ENCODE data around the gene APLN.

Gene APLN

GRCh38 chrX:129597905-129598304 is 56.9 kb downstream of the APLN start:
- Histone ChIP-seq H3K9me2 (replicated peaks; ENCODE audit: control insufficient read depth, low read length) (no peaks in the 10 kb centered on the region), H3K79me2 (ENCODE audit: control insufficient read depth, low read length) (no peaks in the 10 kb centered on the region), H3K27ac (ENCODE audit: low read depth, low read length) (no peak overlapping the region), H3K4me2 (ENCODE audit: low read length) (no peak overlapping the region), H3K36me3 (ENCODE audit: control insufficient read depth, low read length) (no peaks in the 10 kb centered on the region), H3K27me3 (ENCODE audit: control insufficient read depth, low read length) (no peaks in the 10 kb centered on the region), H3K4me1 (ENCODE audit: control insufficient read depth, low read length) (peaks cover 12% of the 10 kb centered on the region), H3K9me3 (ENCODE audit: control insufficient read depth, insufficient read depth, low read length) (no peaks in the 10 kb centered on the region), H3F3A (ENCODE audit: control insufficient read depth, insufficient read depth) (no peaks in the 10 kb centered on the region), H4K20me1 (ENCODE audit: control insufficient read depth, insufficient read depth, low read depth, low read length) (no peaks in the 10 kb centered on the region), H3K4me3 (ENCODE audit: low read length) (no peak overlapping the region)
- TF ChIP-seq CTCF (IDR thresholded peaks at IDR 0.05; ENCODE audit: low read depth, low read length, poor library complexity, severe bottlenecking) (no peak), EZH2phosphoT487 (IDR thresholded peaks at IDR 0.05; ENCODE audit: borderline replicate concordance, low read length) (no peak)

- no peaks in the 10 kb centered on the region for H3F3A ChIP-seq (ENCODE audit: control insufficient read depth, insufficient read depth)
- 0 out of 2 replicates have a peak overlapping the region, but pooled peaks have one; percentile 24 for H3K4me2 ChIP-seq (ENCODE audit: low read length)
Observed at GRCh38 chrX:129596077-129596476, 58.7 kb downstream of the APLN start.

More at GRCh38 chrX:129596077-129596476, 58.7 kb downstream of the APLN start:
- H4K20me1 ChIP-seq (ENCODE audit: control insufficient read depth, insufficient read depth, low read depth, low read length), result no peaks in the 10 kb centered on the region
- H3K27ac ChIP-seq (ENCODE audit: low read depth, low read length), result no peak overlapping the region
- H3K4me1 ChIP-seq (ENCODE audit: control insufficient read depth, low read length), result peaks cover 8% of the 10 kb centered on the region
- H3K79me2 ChIP-seq (ENCODE audit: control insufficient read depth, low read length), result no peaks in the 10 kb centered on the region
- no peaks in the 10 kb centered on the region for H3K36me3 ChIP-seq (ENCODE audit: control insufficient read depth, low read length)
- no peaks in the 10 kb centered on the region for H3K9me3 ChIP-seq (ENCODE audit: control insufficient read depth, insufficient read depth, low read length)
- no peaks in the 10 kb centered on the region for H3K27me3 ChIP-seq (ENCODE audit: control insufficient read depth, low read length)
- TF ChIP-seq CTCF (IDR thresholded peaks at IDR 0.05; ENCODE audit: low read depth, low read length, poor library complexity, severe bottlenecking) (no peak), EZH2phosphoT487 (IDR thresholded peaks at IDR 0.05; ENCODE audit: borderline replicate concordance, low read length) (no peak)
- H3K9me2 ChIP-seq (replicated peaks; ENCODE audit: control insufficient read depth, low read length), result no peaks in the 10 kb centered on the region
- no peak overlapping the region for H3K4me3 ChIP-seq (ENCODE audit: low read length)
